Measurements from ENCODE around the gene WHAMM. TPM values are rescaled to one million over a fixed set of nuclear protein-coding genes. Genes with fewer than 3 reads are reported as not detected.

The WHAMM gene
- polyA plus RNA-seq, 4 donors: 4.5 to 12.5 (median 6.2) TPM

GRCh38 chr15:82828075-82828474 is 18.6 kb downstream of the WHAMM start:
- DNase-seq: no peak
- WGBS, 3 donors: 52 to 67% (median 63%) methylated on average over 1 of the region's 1 CpG
- no peaks in the 10 kb centered on the region for H3K27me3 ChIP-seq (ENCODE audit: control insufficient read depth in 3 of 3, insufficient read depth in 3 of 3, low read length in 3 of 3)

GRCh38 chr15:82829234-82829633 is 19.8 kb downstream of the WHAMM start:
- H3K27me3 ChIP-seq (ENCODE audit: control insufficient read depth in 3 of 3, insufficient read depth in 3 of 3, low read length in 3 of 3): no peaks in the 10 kb centered on the region
- peaks cover 26 to 48% (median 36%) of the 10 kb centered on the region in 3 donors for H3K36me3 ChIP-seq (ENCODE audit: control insufficient read depth in 3 of 3, insufficient read depth in 2 of 3, low read depth in 1 of 3, low read length in 3 of 3)
- no peak overlapping the region for H3K4me3 ChIP-seq (ENCODE audit: low read depth in 1 of 3, low read length in 3 of 3)
- no peak overlapping the region for H3K27ac ChIP-seq (ENCODE audit: low read depth in 1 of 3, low read length in 2 of 3)
- FAIRE-seq: no peak
- no peaks in the 10 kb centered on the region for H3K9me3 ChIP-seq (ENCODE audit: control insufficient read depth in 2 of 2, insufficient read depth in 1 of 2, low read depth in 1 of 2, low read length in 1 of 2)
- 93 to 98% (median 97%) methylated on average over 4 of the region's 4 CpGs for WGBS, 3 donors
- no peak for DNase-seq
- H3K4me1 ChIP-seq (ENCODE audit: control insufficient read depth in 3 of 3, insufficient read depth in 2 of 3, low read depth in 1 of 3, low read length in 2 of 3): no peaks in the 10 kb centered on the region

More at GRCh38 chr15:82828075-82828474, 18.6 kb downstream of the WHAMM start:
- Histone ChIP-seq H3K36me3 (ENCODE audit: control insufficient read depth in 3 of 3, insufficient read depth in 2 of 3, low read depth in 1 of 3, low read length in 3 of 3) (peaks cover 18 to 46% (median 33%) of the 10 kb centered on the region in 3 donors), H3K4me3 (ENCODE audit: low read depth in 1 of 3, low read length in 3 of 3) (no peak overlapping the region), H3K9me3 (ENCODE audit: control insufficient read depth in 2 of 2, insufficient read depth in 1 of 2, low read depth in 1 of 2, low read length in 1 of 2) (no peaks in the 10 kb centered on the region), H3K27ac (ENCODE audit: low read depth in 1 of 3, low read length in 2 of 3) (no peak overlapping the region), H3K4me1 (ENCODE audit: control insufficient read depth in 3 of 3, insufficient read depth in 2 of 3, low read depth in 1 of 3, low read length in 2 of 3) (no peaks in the 10 kb centered on the region)
- no peak for FAIRE-seq

- H3K9me3 ChIP-seq (ENCODE audit: control insufficient read depth in 2 of 2, insufficient read depth in 1 of 2, low read depth in 1 of 2, low read length in 1 of 2): no peaks in the 10 kb centered on the region
- DNase-seq (no peak), FAIRE-seq (no peak)
- H3K27ac ChIP-seq (ENCODE audit: low read depth in 1 of 3, low read length in 2 of 3): no peak overlapping the region
- H3K4me3 ChIP-seq (ENCODE audit: low read depth in 1 of 3, low read length in 3 of 3): no peak overlapping the region
- peaks cover 25 to 48% (median 37%) of the 10 kb centered on the region in 3 donors for H3K36me3 ChIP-seq (ENCODE audit: control insufficient read depth in 3 of 3, insufficient read depth in 2 of 3, low read depth in 1 of 3, low read length in 3 of 3)
- 85 to 91% (median 91%) methylated on average over 18 of the region's 18 CpGs for WGBS, 3 donors
- H3K4me1 ChIP-seq (ENCODE audit: control insufficient read depth in 3 of 3, insufficient read depth in 2 of 3, low read depth in 1 of 3, low read length in 2 of 3): no peaks in the 10 kb centered on the region
- H3K27me3 ChIP-seq (ENCODE audit: control insufficient read depth in 3 of 3, insufficient read depth in 3 of 3, low read length in 3 of 3): no peaks in the 10 kb centered on the region
These were observed 21.2 kb downstream of the WHAMM start for GRCh38 chr15:82830427-82831173.

GRCh38 chr15:82831894-82832600 is 22.6 kb downstream of the WHAMM start:
- FAIRE-seq: no peak
- 90 to 94% (median 94%) methylated on average over 5 of the region's 5 CpGs for WGBS, 3 donors
- Histone ChIP-seq H3K9me3 (ENCODE audit: control insufficient read depth in 2 of 2, insufficient read depth in 1 of 2, low read depth in 1 of 2, low read length in 1 of 2) (no peaks in the 10 kb centered on the region), H3K4me1 (ENCODE audit: control insufficient read depth in 3 of 3, insufficient read depth in 2 of 3, low read depth in 1 of 3, low read length in 2 of 3) (no peaks in the 10 kb centered on the region), H3K4me3 (ENCODE audit: low read depth in 1 of 3, low read length in 3 of 3) (no peak overlapping the region), H3K27me3 (ENCODE audit: control insufficient read depth in 3 of 3, insufficient read depth in 3 of 3, low read length in 3 of 3) (no peaks in the 10 kb centered on the region), H3K36me3 (ENCODE audit: control insufficient read depth in 3 of 3, insufficient read depth in 2 of 3, low read depth in 1 of 3, low read length in 3 of 3) (peaks cover 27 to 55% (median 38%) of the 10 kb centered on the region in 3 donors), H3K27ac (ENCODE audit: low read depth in 1 of 3, low read length in 2 of 3) (no peak overlapping the region)
- no peak for DNase-seq

- FAIRE-seq (no peak), DNase-seq (no peak)
- H3K9me3 ChIP-seq (ENCODE audit: control insufficient read depth in 2 of 2, insufficient read depth in 1 of 2, low read depth in 1 of 2, low read length in 1 of 2): no peaks in the 10 kb centered on the region
- no peak overlapping the region for H3K4me3 ChIP-seq (ENCODE audit: low read depth in 1 of 3, low read length in 3 of 3)
- no peaks in the 10 kb centered on the region for H3K27me3 ChIP-seq (ENCODE audit: control insufficient read depth in 3 of 3, insufficient read depth in 3 of 3, low read length in 3 of 3)
- H3K27ac ChIP-seq (ENCODE audit: low read depth in 1 of 3, low read length in 2 of 3): no peak overlapping the region
- H3K36me3 ChIP-seq (ENCODE audit: control insufficient read depth in 3 of 3, insufficient read depth in 2 of 3, low read depth in 1 of 3, low read length in 3 of 3): peaks cover 29 to 58% (median 38%) of the 10 kb centered on the region in 3 donors
- no peaks in the 10 kb centered on the region for H3K4me1 ChIP-seq (ENCODE audit: control insufficient read depth in 3 of 3, insufficient read depth in 2 of 3, low read depth in 1 of 3, low read length in 2 of 3)
- 72 to 83% (median 74%) methylated on average over 13 of the region's 13 CpGs for WGBS, 3 donors
These were observed 23.4 kb downstream of the WHAMM start for GRCh38 chr15:82832601-82833361.

GRCh38 chr15:82833362-82833682 is 23.9 kb downstream of the WHAMM start:
- Histone ChIP-seq H3K36me3 (ENCODE audit: control insufficient read depth in 3 of 3, insufficient read depth in 2 of 3, low read depth in 1 of 3, low read length in 3 of 3) (peaks cover 25 to 59% (median 34%) of the 10 kb centered on the region in 3 donors), H3K4me3 (ENCODE audit: low read depth in 1 of 3, low read length in 3 of 3) (no peak overlapping the region), H3K4me1 (ENCODE audit: control insufficient read depth in 3 of 3, insufficient read depth in 2 of 3, low read depth in 1 of 3, low read length in 2 of 3) (no peaks in the 10 kb centered on the region), H3K9me3 (ENCODE audit: control insufficient read depth in 2 of 2, insufficient read depth in 1 of 2, low read depth in 1 of 2, low read length in 1 of 2) (no peaks in the 10 kb centered on the region), H3K27ac (ENCODE audit: low read depth in 1 of 3, low read length in 2 of 3) (no peak overlapping the region), H3K27me3 (ENCODE audit: control insufficient read depth in 3 of 3, insufficient read depth in 3 of 3, low read length in 3 of 3) (no peaks in the 10 kb centered on the region)
- FAIRE-seq (no peak), DNase-seq (no peak)
- WGBS, 3 donors: 88 to 98% (median 96%) methylated on average over 4 of the region's 4 CpGs

GRCh38 chr15:82835391-82835917 is 26.0 kb downstream of the WHAMM start:
- DNase-seq (no peak), FAIRE-seq (no peak)
- H3K36me3 ChIP-seq (ENCODE audit: control insufficient read depth in 3 of 3, insufficient read depth in 2 of 3, low read depth in 1 of 3, low read length in 3 of 3): peaks cover 25 to 52% (median 27%) of the 10 kb centered on the region in 3 donors
- no peak overlapping the region for H3K27ac ChIP-seq (ENCODE audit: low read depth in 1 of 3, low read length in 2 of 3)
- H3K4me1 ChIP-seq (ENCODE audit: control insufficient read depth in 3 of 3, insufficient read depth in 2 of 3, low read depth in 1 of 3, low read length in 2 of 3): no peaks in the 10 kb centered on the region
- WGBS, 3 donors: 97 to 98% (median 98%) methylated on average over 7 of the region's 7 CpGs
- H3K9me3 ChIP-seq (ENCODE audit: control insufficient read depth in 2 of 2, insufficient read depth in 1 of 2, low read depth in 1 of 2, low read length in 1 of 2): no peaks in the 10 kb centered on the region
- H3K27me3 ChIP-seq (ENCODE audit: control insufficient read depth in 3 of 3, insufficient read depth in 3 of 3, low read length in 3 of 3): no peaks in the 10 kb centered on the region
- H3K4me3 ChIP-seq (ENCODE audit: low read depth in 1 of 3, low read length in 3 of 3): no peak overlapping the region

- Histone ChIP-seq H3K27ac (ENCODE audit: low read depth in 1 of 3, low read length in 2 of 3) (no peak overlapping the region), H3K36me3 (ENCODE audit: control insufficient read depth in 3 of 3, insufficient read depth in 2 of 3, low read depth in 1 of 3, low read length in 3 of 3) (peaks cover 11 to 39% (median 18%) of the 10 kb centered on the region in 3 donors), H3K27me3 (ENCODE audit: control insufficient read depth in 3 of 3, insufficient read depth in 3 of 3, low read length in 3 of 3) (no peaks in the 10 kb centered on the region), H3K9me3 (ENCODE audit: control insufficient read depth in 2 of 2, insufficient read depth in 1 of 2, low read depth in 1 of 2, low read length in 1 of 2) (no peaks in the 10 kb centered on the region), H3K4me1 (ENCODE audit: control insufficient read depth in 3 of 3, insufficient read depth in 2 of 3, low read depth in 1 of 3, low read length in 2 of 3) (no peaks in the 10 kb centered on the region), H3K4me3 (ENCODE audit: low read depth in 1 of 3, low read length in 3 of 3) (no peak overlapping the region)
- DNase-seq: no peak
- no peak for FAIRE-seq
- 93 to 96% (median 95%) methylated on average over 14 of the region's 14 CpGs for WGBS, 3 donors
These were observed 28.8 kb downstream of the WHAMM start for GRCh38 chr15:82838096-82838735.

Data from small intestine (tissue), 7 donors.